GM19463 (cell line): ENCODE data around the gene LZTS2.
"Not testable (repeated sequence)": the region's sequence is repeated elsewhere in the genome, so short reads cannot be mapped to it uniquely, and the experiment has no call there.

ENCODE experiments used
- ATAC-seq: cut with Tn5 transposase; IDR thresholded peaks from one replicate; pipeline ENCODE4 v1.9.1; 2021; ENCODE audit warnings: mild to moderate bottlenecking, moderate library complexity; ENCODE audit not compliant: unreplicated experiment

The LZTS2 gene

DNA sequence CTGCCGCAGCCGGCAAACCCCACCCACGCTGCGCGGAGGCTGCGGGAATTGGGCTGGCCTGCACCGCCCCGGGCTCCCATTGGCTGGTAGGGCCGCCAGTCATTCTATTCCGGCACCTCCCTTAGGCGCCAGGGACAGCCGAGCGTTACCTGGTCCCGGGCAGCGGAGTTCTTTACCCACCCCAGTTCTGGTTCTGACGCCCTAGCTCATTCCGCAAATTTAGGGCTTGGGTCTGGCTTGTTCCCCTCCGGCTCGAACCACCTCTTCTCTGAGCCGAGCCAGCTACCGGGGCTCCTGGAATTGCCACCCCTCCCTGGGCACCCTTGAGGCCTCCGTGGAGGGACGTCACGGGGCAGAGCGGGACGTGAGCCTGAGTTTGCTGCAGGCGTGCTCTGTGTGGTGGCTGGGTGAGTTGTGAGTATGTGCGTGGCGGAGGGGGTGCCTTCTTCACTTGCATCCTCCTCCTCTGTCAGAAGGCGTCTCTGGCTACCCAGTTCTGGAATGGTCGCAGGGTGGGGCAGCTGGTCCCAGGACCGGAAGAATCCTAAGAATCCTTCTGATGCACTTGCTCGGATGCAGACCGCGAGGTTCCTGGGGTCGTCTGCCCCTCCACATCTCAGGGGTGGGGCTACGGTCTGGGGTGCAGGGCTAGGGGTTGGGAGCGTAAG lies 31.7 kb downstream of the LZTS2 start, which contains the start of the genes PDZD7 and SFXN3:
PDZD7 (minus strand) TSS at position 2 of the 668 bp plus-strand sequence. CDS start 910 bp downstream, outside the sequence.
SFXN3 (plus strand) TSS at position 107 of the 668 bp plus-strand sequence. CDS start 3,461 bp downstream, outside the sequence.
- peak; percentile 87 for ATAC-seq

DNA sequence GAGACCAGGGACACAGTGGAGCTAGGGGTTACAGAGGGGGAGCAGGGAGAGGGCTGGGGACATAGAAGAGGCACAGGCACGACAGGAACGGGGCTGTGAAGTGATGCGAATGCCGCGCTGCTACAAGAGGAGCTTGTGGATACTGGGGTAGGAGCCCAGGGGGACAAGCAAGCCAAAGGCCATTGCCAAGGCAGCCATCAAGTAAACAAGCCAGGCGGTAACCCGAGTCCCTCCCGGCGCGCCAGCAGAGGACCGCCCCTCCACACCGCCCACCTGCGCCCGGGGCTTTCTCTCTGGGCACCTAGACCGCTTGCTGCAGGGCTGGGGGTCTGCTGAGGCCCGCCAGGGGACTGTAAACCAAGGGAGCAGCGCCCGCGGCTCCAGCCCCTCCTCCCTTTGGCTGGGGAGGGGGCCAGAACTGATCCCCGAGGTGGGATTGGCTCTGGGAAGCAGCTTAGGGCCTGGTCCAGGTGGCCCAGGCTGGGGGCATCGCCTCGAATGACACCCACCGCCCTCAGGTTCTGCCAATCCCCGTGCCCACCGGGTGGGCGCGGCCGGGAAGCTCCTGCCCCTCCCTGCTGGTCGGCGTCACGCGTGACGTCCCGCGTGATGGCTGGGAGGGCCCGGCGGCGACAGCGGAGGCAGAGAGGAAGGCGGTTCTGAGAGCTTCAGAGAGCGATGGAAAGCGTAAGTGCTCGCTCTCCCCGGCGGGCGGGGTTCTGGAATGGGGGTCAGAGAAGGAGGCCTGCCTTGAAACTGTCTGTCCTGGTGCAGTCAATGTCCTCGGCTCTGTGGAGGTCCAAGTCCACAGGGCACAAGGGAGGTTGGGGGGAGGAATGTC lies 32.4 kb downstream of the LZTS2 start:
- ATAC-seq: peak; percentile 41

DNA sequence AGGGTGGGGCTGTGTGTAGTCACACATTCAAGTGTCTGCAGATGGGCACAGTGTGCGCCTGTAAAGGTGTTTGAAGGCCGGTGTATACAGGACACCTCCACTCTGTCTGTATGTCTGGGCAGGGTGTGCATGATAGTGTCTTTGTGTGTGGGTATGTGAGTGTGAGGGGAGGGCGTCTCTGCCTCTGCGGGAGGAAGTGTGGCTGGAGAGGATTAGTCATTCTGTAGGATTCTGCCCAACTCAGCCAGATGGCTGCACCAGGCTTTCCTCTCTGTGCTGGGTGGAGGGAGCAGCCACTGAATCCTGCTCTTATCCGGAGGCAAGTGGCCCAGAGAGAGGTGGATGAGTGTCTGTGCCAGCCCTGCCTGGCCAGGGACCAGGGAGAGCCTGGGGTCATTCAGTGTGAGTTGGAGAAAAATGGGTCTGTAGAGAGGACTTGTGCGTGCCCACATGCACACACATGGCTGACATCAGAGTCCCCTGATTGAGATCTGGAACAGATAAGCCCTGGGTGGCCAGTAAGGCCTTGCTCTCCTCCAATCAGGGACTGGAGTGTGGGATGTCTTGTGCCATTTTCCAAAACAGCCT lies 33.1 kb downstream of the LZTS2 start:
- ATAC-seq: peak; percentile 22

DNA sequence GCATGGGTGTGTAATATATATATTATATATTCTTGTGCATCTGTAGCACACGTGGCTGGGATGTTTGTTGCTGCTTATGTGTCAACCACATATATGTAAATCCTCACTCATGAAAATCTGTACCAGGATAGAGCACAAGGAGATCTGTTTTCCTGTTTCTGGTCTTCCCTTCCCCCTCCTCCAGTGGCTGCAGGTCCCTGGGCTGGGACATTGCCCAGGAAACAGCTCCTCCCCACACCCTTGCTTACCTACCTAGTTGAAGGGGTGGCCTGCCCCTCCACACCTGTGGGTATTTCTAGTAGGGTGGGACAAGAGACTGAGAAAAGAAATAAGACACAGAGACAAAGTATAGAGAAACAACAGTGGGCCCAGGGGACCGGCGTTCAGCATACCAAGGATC lies 33.7 kb downstream of the LZTS2 start:
- ATAC-seq: no peak

DNA sequence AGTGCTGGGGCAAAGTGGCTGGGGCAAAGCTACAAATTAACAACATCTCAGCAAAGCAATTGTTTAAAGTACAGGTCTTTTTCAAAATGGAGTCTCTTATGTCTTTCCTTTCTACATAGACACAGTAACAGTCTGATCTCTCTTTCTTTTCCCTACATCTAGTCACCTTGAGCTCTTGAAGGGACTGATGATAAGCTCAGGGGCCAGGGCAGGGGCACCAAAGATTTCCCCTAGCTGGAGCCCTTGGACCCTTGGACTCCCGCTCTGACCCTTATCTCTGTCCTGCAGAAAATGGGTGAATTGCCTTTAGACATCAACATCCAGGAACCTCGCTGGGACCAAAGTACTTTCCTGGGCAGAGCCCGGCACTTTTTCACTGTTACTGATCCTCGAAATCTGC lies 34.8 kb downstream of the LZTS2 start:
- not testable (repeated sequence) for ATAC-seq

DNA sequence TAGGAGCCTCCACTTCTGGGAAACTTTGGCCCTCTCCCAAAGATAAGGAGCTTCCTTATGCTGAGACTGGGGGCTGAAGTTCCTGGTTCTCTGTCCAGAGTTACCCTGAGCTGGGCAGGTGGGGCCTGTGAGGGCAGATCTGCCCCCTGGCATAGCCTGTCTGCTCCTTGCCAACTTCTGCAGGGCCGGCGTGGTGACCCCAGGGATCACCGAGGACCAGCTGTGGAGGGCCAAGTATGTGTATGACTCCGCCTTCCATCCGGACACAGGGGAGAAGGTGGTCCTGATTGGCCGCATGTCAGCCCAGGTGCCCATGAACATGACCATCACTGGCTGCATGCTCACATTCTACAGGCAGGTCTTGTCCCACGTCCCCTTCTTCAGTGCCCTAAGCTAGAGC lies 35.7 kb downstream of the LZTS2 start:
- no peak for ATAC-seq

DNA sequence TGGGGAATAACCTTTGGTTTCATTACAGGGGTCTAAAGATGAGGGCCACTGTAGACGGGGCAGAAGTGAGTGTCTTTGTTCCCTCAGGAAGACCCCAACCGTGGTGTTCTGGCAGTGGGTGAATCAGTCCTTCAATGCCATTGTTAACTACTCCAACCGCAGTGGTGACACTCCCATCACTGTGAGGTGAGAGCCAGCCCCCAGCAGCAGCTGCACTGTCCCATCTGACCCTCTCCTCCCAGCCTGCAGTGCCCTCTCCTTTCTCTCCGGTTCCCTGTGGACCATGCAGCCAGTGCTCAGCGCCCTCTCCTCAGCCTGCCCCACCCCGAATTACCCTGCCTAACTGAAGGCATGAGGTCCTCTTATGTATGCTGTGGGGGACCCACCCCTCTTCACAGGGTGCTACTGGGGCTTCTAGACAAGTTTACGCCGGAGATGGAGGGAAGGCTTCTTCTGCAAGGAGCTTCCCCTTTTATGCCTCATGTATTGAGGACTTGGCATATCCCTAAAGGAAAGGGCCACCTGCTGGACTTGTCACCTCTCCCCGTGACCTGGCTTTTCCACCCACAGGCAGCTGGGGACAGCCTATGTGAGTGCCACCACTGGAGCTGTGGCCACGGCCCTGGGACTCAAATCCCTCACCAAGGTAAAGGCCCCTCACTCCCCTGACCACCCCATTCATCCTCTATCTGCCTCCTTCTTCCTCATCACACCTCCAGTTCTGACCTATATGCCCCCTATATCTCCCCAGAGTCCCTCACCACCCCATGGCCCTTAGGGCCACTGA lies 36.5 kb downstream of the LZTS2 start:
- no peak for ATAC-seq

DNA sequence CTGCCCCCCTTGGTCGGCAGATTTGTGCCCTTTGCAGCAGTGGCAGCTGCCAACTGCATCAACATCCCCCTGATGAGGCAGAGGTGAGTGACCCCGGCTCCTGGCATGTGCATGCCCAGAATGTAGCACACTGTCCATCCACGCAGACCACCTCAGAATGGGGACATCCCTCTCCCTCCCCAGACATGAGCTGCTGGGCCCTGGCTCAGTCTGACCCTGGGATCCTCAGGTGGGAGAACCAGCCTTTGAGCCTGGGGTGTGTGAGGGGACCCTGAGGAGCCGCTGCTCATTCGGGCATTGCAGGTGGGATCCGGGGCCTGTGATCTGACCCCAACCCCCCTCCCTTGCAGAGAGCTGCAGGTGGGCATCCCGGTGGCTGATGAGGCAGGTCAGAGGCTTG lies 37.1 kb downstream of the LZTS2 start:
- ATAC-seq: no peak

DNA sequence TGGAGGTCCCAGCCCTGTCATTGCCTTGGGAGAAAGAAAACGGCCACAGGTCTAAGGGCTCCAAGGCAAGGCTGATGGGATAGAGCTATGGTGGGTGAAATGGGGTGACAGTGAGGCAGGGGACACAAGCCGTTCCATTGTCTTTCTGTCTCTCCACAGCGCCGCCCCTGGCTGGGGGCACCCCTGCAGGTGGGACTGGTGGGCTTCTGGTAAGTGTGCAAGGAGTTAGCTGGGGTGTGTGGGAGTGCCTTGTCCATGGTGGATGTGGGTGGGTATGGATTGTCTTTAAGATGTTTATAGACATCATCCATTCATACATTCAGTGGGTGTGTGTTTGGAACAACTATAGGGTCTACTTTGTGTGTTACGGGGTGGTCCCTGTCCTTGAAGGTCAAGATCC lies 38.9 kb downstream of the LZTS2 start:
- ATAC-seq: no peak

DNA sequence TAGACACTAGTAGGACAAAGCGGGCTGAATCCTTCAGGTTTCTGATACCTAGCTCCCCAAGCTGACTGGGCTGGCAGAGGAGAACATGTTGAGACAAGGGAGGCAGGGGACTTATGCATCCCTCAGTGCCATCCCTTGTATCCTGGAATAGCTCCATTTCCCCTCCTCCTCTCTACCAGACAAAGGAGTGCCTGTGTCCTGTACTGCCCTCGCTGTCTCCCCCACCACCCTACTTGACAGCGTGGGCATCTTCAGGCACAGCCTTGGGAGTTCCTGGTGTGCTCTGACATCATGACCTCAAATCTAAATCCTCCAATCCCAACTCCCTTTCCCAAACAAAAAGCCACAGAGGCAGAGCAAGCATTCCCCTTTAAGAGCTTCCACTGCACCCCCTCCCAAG lies 40.5 kb downstream of the LZTS2 start:
- ATAC-seq: no peak

DNA sequence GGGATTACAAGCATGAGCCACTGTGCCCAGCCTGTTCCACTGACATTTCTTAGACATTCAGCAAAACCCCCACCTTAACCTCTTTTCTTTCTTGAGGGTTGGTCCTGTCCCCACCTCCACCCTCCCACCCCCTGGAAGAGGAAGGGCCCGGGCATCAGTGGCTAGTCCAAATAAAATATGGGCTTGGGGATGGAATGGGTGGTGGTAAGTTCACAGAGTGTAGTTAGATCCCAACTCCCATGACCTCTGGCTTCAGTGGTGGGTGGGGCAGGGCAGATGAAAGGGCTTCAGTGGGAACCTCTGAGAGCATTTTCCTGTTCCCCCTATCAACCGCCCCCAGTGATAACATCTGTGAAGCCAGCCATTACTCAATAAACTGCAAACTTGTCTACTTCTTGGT lies 41.2 kb downstream of the LZTS2 start:
- no peak for ATAC-seq

DNA sequence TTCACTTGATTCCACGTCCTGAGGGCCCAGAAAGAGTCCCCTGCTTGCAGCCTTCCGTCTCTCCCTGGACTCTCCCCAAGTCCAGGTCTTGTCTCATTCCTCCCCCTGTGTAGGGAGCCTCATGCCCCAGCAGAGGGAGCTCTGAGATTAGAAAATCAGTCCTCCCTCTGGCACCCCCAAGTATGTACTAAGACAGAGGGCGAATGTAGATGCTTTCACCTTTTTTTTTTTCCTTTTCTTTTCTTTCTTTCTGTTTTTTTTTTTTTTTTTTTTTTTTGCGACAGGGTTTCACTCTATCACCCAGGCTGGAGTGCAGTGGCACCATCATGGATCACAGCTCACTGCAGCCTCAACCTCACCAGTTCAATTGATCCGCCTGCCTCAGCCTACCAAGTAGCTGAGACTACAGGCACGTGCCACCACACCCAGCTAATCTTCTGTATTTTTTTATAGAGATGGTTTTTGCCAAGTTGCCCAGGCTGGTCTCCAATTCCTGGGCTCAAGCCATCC lies 41.7 kb downstream of the LZTS2 start:
- ATAC-seq: peak; percentile 60

DNA sequence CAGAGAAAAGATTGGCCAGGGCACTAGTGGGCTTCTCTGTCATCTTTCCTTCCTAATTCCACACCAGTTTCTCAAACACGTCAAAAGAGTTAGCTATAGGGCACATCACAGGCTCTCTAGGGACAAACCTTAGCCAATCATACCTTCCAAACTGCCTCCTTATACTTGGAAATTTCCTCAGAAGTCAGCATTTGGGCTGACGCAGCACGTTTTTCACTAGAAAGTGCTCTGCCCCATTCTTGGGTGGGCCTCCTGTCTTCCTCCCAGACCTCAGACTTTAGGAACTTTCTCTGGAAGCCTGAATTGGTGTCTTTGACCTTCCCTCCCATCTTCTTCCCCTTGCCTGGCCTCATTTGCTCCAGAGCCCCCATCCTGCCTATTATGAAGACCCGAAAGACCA lies 42.5 kb downstream of the LZTS2 start:
- ATAC-seq: no peak

DNA sequence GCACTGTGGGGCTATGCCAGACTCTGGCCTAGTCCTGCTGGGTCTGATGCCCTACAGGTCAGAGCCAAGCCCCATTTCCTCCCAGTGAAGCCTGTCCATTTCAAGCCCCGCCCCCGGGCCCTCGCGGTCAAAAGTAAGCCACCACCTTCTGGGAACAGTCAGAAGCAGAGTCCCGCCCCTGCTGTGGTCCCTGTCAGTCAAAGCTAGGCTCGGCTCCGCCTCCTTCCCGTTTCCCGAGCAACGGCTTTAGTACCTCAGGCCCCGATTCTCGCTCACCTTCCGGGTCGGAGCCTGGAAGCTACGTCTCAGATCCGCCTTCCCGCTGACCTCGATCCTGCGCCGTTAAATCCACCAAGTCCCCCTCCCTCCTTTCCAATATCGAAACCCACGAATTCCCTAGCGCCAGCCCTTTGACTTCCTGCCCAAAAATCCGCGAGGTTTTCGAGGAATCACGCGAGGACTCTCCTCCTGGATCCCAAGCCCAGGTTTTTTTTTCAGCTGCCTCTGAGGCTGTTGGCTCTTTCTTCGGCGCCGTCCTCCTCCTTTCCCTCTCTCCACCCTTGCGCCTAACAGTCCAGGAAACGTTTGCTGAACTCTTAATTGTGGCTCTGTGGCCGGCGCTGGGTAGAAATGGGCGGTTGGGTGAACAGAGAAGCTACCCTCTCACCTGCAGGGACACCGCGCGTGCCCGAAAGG lies 43.2 kb downstream of the LZTS2 start:
- ATAC-seq: peak; percentile 97

DNA sequence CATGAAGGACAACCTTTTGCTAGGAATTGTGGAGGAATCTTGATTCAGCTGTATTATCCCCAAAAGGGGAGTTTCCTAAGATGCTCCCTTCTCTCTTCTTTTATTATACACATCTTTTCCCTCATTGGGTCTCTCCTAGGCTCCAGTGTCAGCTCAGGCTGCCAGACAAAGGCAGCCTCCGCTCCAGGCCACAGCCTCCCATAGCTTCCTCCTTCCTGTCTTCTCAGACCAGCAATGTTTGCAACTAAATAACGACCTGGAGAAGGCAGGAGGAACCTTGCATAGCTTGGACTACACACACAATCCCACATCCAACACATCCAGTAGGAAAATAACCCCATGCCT lies 43.7 kb downstream of the LZTS2 start:
- no peak for ATAC-seq

DNA sequence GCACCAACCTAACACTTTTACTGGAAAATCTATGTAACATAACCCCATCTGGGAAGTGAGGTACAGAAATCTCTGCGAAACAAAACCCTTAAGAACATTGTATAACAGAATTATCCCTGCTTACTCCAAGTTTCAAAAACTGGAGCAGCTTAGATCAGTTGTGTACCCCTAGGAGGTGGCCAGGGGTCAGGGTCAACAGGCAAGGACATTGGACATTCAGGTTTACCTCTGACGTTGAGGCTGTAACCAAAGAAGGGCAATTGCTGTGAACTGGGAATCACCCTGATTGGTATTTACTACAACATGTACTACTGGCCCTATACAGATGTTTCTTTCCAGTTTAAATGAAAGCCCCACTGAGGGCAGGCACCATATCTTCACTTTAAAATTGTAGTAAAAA lies 44.5 kb downstream of the LZTS2 start:
- ATAC-seq: no peak

DNA sequence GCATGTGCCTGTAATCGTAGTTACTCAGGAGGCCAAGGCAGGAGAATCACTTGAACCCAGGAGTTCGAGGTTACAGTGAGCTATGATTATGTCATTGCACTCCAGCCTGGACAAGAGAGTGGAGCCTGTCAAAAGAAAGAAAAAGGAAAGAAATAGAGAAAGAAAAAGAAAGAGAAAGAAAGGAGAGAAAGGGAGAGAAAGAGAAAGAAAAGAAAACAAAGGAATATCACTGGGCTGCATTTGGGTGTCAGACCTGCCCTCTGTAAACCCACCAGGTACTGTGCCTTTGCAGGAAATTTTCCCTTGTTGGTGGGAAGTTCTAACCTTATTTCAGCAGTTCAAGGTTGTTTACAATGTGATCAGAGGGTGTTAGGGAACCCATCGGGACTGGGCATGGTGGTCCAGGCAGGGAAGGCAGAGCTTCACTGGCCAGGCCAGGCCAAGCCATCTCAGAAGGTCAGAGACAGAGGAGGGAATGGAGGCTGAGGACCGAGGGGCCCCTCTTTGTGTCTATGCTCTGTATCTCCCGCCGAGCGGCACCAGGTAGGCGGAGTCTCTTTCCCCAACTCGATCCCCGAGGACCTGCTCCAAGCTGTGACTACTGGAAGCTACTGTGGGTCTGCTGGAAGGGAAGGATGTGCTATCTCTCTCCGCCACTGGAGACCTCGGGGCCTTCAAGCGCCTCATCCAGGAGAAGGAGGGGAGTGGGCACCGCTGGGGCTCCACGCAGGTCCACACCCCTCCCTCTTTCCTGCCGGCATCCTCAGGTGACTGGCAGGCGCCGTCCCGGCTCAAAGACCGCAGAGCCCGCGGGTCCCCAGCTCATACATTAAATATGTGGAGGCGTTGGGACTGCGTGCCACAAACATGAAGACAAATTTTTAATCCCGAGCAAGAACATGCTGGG lies 47.0 kb downstream of the LZTS2 start:
- ATAC-seq: no peak

DNA sequence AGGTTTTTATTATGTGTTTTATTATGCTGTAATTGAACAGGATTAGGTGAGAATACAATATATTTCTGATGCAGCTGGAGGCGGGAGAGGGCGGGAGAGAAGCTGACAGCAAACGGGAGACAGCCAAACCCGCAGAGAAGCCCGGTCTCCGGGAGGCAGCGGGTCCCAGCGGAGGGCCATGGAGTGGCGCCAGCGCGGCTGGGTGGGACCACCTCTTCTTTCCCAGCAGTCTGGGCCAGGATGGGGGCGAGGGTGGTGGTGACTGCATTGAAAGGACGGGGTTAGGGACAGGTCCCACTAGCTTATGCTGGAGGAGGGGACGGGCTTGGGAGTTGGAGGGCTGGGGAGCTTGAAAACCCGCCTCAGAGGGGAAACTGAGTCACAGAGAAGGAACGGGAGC lies 47.7 kb downstream of the LZTS2 start:
- no peak for ATAC-seq
